GM12892 (cell line): ENCODE results near the gene DNAJC12.

Experiments
- DNase-seq: peaks from one replicate; pipeline ENCODE4 v3.0.0; 2011; ENCODE audit not compliant: insufficient read length
- FAIRE-seq: peaks from 2 replicates; lab custom pipeline; 2011; peaks lifted over from hg19 to GRCh38; lab: Jason Lieb, UNC
- POLR2A ChIP-seq: IDR thresholded peaks from 2 replicates; pipeline ENCODE4 v1.6.1; 2011; ENCODE audit warnings: low read depth, low read length, control low read depth
- POLR2AphosphoS5 ChIP-seq: IDR thresholded peaks from 2 replicates; pipeline ENCODE4 v1.6.1; 2011; ENCODE audit warnings: low read depth, low read length, control low read depth
- TAF1 ChIP-seq: IDR thresholded peaks from 2 replicates; pipeline ENCODE4 v1.6.1; 2011; ENCODE audit warnings: low read depth, mild to moderate bottlenecking, control low read depth, low read length, borderline replicate concordance

Gene DNAJC12

DNA sequence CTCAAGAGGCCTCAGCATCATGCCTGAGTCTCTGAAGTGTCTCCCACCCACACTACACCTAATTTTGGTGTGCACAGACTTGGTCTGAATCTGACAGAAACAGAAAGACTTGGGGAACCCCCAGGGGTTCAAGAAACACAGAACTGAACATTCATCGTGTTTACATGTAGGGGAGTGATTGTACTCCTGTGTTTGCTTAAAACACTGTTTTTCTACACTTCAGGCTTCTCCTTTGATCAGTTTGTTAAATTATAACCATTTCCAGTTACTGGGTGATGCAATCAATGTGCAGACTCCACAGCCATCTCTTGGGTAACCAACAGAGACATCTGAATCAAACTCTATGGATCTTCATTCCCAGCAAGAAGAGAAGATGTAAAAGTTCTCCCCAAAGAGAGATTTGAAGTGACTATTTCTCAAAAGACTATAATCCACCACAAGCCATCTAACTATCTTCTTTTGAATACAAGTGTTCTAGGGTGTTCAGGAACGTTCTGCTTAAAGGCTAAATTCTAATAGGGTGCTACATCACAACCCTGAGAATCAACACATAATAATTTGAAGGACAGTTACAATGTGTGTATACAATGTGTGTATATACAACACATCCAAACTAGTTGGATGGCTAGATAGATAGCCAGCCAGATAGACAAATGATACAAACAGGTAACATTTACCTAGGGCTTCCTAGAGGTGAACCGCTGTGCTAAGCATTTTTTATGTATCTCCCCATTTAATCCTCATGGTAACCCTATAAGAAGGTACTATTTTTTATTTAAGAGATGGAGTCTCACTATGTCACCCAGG is 34.2 kb downstream of the DNAJC12 start:
- no peak for DNase-seq
- FAIRE-seq = no peak
- TF ChIP-seq POLR2A (no peak), POLR2AphosphoS5 (no peak), TAF1 (no peak)

DNA sequence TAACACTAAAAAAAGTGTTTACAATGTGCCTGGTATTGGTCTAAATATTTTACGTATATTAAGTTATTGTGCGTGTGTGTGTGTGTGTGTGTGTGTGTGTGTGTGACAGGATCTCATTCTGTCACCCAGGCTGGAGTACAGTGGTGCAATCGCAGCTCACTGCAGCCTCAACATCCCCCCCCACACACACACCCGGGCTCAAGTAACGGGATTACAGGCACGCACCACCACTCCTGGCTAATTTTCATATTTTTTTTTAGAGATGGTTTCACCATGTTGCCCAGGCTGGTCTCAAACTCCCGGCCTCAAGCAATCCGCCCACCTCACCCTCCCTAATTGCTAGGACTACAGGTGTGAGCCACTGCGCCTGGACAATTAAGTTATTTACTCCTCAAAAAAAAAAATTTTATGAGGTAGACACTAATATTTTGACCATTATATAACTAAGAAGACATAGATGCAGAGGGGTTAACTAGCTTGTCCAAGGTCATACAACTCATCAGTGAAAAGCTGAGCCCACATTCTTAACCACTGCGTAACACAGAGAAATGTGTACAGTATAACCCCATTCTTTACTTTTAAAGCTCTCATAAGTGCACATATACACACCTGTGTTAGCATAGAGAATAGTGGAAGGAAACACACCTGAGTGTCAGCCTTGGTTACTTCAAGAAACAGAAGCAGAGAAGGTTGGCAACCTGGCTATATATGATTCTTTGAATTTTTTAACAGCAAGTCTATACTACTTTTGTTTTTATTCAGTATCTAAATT is 35.0 kb downstream of the DNAJC12 start:
- DNase-seq (no peak), FAIRE-seq (no peak)
- no peak for TF ChIP-seq POLR2A
- TF ChIP-seq TAF1 = no peak
- no peak for TF ChIP-seq POLR2AphosphoS5

DNA sequence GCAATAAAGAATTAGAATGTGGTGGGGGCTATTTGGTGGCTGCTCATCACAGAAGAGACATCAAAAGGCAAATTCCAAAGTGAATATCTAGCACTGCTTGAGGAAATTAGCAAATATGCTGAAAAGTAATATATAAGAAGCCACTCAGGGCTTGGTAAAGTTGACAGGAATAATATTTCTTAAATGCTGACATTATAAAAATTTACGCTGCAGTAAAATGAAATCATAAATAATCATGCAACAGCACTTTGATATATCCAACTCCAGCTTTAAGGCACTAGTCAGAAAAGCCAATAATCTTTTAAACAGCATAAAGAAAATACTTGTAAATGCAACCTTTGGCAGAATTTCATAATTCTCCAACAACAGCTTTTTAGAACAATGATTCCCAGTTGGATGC is 36.9 kb downstream of the DNAJC12 start:
- FAIRE-seq (no peak), DNase-seq (no peak)
- TF ChIP-seq POLR2A (no peak), POLR2AphosphoS5 (no peak), TAF1 (no peak)

DNA sequence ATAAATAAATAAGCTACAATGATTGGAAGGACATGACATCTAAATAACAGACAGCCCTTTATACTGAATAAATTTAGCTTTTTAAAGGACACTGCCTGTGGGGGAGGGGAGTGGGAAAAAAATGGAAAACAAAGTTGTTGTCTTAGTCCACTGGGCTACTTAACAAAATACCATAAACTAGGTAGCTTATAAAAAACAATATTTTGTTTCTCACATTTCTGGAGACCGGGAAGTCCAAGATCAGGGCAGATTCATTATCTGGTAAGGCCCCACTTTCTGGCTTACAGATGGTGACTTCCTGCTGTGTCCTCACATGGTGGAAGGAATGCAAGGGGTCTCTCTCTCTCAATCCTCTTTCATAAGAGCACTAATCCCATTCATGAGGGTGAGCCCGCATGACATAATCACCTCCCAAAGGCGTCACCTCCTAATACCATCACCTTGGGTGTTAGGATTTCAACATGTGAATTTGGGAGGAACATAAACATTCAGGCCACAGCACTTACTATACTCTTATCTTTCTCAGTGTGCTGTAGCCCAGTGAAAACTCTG is 43.0 kb downstream of the DNAJC12 start:
- DNase-seq (no peak), FAIRE-seq (no peak)
- TF ChIP-seq POLR2A = no peak

DNA sequence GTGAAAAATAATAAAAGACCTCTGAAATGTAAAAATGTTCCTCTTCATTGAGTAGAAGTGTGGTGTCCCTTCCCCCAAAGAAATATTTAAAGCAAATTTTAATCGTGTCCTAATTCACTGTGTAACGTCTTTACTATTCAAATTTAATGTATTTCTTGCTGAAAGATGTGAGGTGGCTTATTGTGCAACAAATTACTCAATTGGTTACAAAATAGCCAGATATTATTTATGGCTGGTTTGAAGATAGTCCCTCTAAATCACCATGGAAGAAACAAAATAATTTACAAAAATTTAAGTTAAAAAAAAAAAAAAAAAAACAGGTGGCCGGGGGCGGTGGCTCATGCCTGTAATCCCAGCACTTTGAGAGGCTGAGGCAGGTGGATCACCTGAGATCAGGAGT is 43.7 kb downstream of the DNAJC12 start:
- FAIRE-seq (no peak), DNase-seq (no peak)
- TF ChIP-seq POLR2A = no peak

DNA sequence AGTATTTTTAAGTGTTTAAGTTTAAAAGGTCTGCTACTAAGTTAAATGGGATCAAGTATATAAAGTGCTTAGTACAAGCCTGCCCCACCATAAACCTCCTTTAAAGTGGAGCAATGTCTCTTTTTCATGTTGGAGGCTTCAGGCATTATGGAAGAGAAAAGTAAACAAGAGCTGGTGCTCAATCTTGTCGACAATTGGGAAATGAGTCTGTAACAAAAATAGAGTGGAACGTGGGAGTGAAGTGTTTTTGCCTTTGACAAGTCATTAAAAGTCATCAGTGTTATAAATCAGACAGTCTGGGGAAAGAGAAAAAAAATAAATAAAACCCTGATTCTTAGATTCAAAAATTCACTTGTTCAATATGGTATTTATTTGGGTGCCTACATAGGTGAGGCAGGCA is 44.7 kb downstream of the DNAJC12 start:
- FAIRE-seq (no peak), DNase-seq (no peak)
- TF ChIP-seq TAF1 = no peak
- no peak for TF ChIP-seq POLR2AphosphoS5
- TF ChIP-seq POLR2A = no peak

DNA sequence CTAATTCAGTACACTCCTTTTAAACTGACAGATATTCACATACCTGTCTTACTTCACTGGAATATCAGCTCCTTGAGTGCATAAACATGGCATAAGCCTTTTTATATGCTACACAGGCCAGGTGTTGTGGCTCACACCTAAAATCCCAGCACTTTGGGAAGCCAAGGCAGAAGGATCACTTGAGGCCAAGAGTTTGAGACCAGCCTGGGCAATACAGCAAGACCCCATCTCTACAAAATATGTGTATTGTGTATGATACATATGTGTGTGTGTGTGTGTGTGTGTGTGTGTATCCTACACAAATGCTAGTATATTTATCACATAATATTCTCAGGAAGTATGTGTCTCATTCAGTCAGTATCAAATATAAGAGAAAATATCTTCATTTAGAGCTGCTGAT is 45.3 kb downstream of the DNAJC12 start:
- no peak for FAIRE-seq
- no peak for DNase-seq
- no peak for TF ChIP-seq POLR2AphosphoS5
- TF ChIP-seq POLR2A = no peak

DNA sequence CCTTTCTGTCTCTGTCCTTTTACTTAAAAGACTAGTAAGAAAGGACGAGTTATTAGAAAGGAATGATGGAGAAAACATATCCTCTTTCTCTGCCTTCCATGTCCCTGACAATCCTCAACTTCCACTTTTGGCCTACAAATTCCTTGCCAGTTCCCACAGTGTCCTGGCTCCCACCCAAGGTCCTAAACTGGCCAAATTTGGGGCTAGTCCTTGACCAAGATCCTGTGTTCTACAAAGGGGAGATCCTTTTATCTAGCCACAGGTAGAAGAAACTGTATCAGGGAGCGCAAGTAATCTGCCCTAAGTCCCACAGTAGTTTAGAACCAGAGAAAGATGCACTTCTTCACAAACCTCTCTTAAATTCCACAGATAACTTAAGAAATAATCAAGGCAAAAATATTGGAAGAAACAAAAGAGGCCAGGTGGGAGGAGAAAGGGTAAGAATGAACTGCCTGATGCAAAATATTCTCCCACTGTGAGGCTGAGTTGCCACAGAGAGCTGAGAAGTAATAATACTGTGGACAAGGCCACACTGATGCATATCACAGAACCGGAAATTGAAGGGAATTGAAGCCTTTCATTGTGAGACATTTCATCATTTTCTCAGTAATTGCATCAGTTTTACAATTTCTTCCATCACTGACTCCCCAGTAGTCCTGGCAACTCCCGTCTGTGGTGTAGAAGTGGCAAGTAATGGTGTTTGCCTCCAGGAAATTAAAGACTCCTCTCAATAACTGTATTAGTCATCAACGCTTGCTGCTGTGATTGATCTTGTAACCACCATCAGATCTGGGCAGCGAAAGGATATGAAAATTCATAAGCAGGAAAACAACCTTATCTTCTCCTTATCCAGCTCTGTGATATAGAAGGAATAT is 47.2 kb downstream of the DNAJC12 start:
- no peak for TF ChIP-seq TAF1
- TF ChIP-seq POLR2A = no peak
- TF ChIP-seq POLR2AphosphoS5 = no peak
- DNase-seq (no peak), FAIRE-seq (no peak)

DNA sequence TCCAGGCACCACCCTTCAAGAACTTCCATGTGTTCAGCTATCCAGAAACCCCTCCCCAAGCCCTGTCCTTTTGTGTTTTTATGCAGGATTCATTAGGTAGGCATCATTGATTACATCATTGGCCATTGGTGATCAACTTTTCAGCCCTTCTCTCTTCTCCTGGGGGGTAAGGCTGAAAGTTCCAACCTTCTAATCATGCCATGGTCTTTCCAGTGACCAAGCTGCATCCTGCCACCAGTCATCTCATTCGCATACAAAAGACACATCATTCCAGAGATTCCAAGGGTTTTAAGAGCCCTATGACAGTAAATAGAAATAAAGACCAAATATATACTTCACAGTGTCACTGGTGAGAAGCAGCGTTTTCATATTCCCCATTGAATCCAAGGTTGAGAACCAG is 48.2 kb downstream of the DNAJC12 start:
- DNase-seq = no peak
- no peak for FAIRE-seq
- no peak for TF ChIP-seq TAF1
- no peak for TF ChIP-seq POLR2AphosphoS5
- TF ChIP-seq POLR2A = no peak

DNA sequence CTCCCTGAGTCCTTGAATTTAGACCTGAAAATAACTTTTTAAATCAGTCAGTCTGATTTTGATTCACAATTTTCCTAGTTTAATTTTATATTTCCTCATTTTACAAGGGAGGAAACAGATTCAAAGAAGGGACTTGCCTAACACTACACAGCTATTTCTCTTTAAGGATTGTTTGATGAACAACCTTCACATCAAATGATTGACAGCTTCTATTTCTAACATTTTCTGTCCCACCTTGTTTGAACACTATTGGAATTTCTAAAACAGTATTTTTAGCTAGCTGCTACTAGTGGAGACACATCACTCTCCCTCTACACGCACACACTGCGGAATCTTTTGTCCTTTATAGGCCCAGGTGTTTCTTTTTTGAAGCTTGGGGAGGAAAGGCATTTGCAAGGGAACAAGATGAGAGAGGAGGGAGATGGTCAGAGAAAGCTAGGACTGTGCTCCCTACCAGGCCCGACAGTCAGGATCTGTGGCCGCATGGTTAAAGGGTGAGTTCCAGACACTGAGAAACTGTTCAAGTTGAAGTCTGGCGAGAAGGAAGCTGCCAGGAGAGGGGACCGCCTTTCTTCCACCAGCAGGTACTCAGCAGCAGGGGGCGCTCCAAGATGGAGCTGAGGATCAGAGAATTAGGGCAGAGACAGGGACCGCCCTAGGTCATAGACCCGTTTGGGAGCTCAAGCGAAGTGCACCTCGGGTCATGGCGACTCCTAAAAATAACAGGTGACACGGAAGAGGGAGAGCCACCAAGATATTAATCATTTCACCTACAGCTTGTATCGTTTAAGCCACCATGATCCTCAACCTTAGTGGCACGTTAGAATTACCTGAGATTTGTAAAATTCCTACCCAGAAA is 49.7 kb downstream of the DNAJC12 start:
- FAIRE-seq = peak; percentile 54
- no peak for TF ChIP-seq TAF1
- no peak for TF ChIP-seq POLR2AphosphoS5
- no peak for TF ChIP-seq POLR2A
- DNase-seq = peak; percentile 34

DNA sequence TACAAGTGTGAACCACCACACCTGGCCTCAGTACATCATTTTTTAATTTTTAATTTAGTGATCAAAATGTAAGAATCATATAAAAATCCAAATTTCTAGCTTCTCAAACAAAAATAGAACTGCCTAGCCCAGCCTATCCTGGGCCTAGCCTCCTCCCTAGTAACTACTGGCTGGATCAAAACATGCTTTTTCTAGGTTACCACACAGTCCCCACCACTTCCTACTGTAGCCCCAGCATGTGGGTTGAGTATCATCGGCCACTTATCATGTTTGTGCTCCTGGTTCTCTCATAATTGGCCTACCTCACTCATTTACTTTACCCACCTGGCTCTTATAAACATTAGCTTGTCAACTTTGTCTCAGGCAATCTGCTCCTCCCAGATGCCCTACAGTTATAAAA is 52.9 kb downstream of the DNAJC12 start:
- no peak for TF ChIP-seq TAF1
- TF ChIP-seq POLR2A = no peak
- no peak for TF ChIP-seq POLR2AphosphoS5
- no peak for FAIRE-seq
- no peak for DNase-seq
